Frontal cortex (tissue), 4 donors: ENCODE results near the gene PRDX1. TPM values are rescaled to one million over a fixed set of nuclear protein-coding genes. Genes with fewer than 3 reads are reported as not detected.
"Not testable (repeated sequence)": the region's sequence is repeated elsewhere in the genome, so short reads cannot be mapped to it uniquely, and the experiment has no call there.

Experiments used
- DNase-seq, 2 donors: peaks; one replicate each; pipeline ENCODE4 v3.0.0; 2012; ENCODE audit warnings: low spot score in 2 of 2
- FAIRE-seq: peaks from 2 replicates; lab custom pipeline; 2012; peaks lifted over from hg19 to GRCh38; lab: Jason Lieb, UNC
- total RNA-seq: library from RNA; depleted of rRNA; stranded (reverse); fragments of >200 nt; gene quantifications from one replicate; pipeline ENCODE4 v1.2.3, GENCODE V29; 2014
- donor health status: control.
- donor health status: control.
- donor health status: control.

PRDX1 gene
- total RNA-seq, 1 donor from 2014 or later, result 217 TPM

DNA sequence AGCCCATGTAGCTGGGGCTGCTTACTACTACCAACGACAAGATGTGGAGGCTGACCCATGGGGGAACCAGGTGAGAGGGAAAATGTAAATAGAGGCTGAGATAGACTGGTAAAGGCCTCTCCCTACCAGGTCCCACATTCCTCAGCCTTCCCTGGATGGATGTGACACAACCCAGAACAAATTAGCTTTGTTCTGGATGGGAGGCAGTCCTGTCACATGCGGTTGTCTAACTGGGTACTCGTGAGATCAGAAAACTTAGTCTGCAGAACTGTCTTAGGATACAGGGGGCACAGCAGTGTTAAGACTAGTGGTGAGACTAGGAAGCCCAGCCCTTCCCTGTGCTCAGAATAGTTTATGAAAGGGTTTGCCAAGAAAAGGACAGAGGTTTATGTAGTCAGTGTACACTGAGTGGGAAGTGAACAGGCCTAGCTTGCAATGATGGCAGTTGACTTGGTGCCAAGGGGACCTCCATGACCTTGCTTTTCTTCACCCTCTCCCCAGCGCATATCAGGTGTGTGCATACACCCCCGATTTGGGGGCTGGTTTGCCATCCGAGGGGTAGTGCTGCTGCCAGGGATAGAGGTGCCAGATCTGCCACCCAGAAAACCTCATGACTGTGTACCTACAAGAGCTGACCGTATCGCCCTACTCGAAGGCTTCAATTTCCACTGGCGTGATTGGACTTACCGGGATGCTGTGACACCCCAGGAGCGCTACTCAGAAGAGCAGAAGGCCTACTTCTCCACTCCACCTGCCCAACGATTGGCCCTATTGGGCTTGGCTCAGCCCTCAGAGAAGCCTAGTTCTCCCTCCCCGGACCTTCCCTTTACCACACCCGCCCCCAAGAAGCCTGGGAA, 13.2 kb downstream of the PRDX1 start:
- FAIRE-seq, result no peak
- no peak for DNase-seq

DNA sequence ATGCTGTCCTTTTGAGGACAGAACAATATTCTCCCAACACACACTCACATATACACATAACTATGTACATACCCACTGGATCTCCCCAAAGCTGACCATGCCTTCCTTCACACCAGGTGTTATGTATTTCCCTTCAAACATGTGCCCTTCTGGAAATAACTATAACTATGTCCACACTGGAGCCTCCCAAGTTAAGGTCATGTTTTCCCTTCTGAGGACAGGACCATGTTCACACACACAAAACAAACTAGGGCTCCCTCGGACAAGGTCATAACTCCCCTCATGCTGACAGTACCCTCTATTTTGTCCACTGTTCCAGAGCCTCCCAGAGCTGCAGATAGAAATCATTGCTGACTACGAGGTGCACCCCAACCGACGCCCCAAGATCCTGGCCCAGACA, 13.8 kb downstream of the PRDX1 start:
- FAIRE-seq, result no peak

GRCh38 chr1:45507195-45507594, 14.5 kb downstream of the PRDX1 start:
- DNase-seq (no peak), FAIRE-seq (no peak)

More for the DNA sequence above, 13.8 kb downstream of the PRDX1 start:
- DNase-seq, result no peak

DNA sequence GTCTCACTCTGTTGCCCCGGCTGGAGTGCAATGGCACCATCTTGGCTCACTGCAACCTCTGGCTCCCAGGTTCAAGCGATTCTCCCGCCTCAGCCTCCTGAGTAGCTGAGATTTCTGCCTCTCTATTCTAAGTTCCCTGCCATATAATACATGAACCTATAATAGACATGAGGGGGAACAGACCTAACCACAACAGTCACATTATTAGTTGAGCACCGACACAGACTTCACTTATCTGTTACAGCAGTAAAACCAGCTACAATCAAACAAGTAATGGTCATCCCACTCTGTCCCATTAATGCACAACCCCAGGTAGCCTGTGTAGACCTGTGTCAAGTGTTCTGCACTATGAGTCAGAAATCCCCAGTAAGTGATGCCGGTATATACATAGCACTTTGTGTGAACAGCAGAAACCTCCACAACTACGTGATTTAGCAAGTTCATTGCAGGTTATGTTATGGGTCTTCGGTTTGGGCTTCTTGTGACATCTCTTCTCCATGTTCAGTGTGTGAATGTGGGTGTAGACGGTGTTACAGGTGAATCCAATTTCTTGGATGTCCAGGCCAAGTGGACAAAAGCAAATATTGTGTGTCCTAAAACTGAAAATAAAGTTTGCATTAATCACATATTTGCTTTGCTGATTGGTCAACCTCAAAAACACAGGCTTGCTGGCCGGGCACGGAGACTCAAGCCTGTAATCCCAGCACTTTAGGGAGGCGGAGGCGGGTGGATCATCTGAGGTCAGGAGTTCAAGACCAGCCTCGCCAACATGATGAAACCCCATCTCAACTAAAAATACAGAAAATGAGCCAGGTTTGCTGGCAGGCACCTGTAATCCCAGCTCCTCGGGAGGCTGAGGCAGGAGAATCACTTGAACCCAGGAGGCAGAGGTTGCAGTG, 18.0 kb downstream of the PRDX1 start:
- no peak for FAIRE-seq
- no peak for DNase-seq

DNA sequence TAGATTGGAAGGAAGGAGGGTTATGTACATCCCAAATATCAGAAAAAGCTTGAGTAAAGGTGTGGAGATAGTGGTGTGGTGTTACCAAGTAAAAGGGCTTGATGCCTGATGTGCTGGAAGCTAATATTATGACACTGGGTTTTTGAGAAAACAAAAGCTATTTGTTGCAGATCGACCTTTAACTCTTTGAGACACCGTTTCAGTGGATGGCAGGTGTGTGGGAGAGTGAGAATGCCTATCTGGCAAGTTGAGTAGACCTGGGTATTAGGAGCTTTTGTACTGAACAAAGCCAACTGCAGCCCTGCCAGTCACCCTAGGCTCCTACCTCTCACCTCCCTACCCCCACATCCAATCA, 20.2 kb downstream of the PRDX1 start:
- DNase-seq (no peak), FAIRE-seq (no peak)

GRCh38 chr1:45499415-45499769, 22.3 kb downstream of the PRDX1 start:
- FAIRE-seq (no peak), DNase-seq (no peak)

DNA sequence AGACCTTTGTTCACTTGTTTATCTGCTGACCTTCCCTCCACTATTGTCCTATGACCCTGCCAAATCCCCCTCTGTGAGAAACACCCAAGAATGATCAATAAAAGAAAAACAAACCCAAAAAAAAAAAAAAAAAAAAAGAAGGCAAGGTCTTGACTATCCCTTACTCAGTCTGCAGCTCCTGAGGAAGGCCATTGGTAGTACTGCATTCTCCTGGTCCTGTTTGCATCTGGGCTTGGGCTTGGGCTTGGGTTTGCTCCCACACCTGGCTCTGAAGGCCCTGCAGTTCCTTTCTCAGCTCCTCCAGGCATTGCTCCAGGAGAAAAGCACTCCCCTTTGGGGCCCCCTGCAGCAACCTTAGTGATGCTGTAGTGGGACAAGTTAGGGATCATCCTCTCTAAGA, 23.4 kb downstream of the PRDX1 start:
- DNase-seq, result no peak
- FAIRE-seq, result no peak

DNA sequence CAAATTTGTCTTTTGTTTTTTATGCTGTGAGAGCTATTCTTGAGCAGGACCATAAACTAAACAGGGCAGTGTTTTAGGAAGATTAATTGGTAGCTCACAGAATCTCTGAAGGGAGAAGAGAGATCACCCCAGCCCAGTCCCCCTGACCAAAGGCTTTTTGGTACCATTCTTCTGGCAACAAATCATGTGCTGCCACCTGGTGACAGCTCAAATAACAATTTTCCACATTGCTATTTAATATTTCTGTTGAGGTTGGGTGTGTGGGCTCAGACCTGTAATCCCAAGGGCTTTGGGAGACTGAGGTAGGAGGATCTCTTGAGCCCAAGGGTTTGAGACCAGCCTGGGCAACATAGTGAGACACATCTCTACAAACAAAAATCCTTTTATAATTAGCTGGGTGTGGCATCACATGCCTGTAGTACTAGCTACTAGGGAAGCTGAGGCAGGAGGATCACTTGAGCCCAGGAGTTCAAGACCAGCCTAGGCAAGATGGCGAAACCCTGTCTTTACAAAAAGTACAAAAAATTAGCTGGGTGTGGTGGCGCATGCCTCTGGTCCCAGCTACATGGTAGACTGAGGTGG, 28.5 kb downstream of the PRDX1 start:
- DNase-seq, result peak; percentile 53 to 63
- no peak for FAIRE-seq

- FAIRE-seq (no peak), DNase-seq (no peak)
Measured at GRCh38 chr1:45492691-45493090, 29.0 kb downstream of the PRDX1 start.

GRCh38 chr1:45491487-45492260, 30.0 kb downstream of the PRDX1 start:
- no peak for FAIRE-seq
- no peak for DNase-seq

GRCh38 chr1:45490626-45491486, 30.8 kb downstream of the PRDX1 start, which contains the start of gene TESK2:
Gene TESK2, minus strand, starts transcription at chr1:45491163. Its CDS starts 33,378 bp downstream, at chr1:45457785.
- peak; percentile 99 for FAIRE-seq
- DNase-seq, result peak; percentile 94 to 96

DNA sequence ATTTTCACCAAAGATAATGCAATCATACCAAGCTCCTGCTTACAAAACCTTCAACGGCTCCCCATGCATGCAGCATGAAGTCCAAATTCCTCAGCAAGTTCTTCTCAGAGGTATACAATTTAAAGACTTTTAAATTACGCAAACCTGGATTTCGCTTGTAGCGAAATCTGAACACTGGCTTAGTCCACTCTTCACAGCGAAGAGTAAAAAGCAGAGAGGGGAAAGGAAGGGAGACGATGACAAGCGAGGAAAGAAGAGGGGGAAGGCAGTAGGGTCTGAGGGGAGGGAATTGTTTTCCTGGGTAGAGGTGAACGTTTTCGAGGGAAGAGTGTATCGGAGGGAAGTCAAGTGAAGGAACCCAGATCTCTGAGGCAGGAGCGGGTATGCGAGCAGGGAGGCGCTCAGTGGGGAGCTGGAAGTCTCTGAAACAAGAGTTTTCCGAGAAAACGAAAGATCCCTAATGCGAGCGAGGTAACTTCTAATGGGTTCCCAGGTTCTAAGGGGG, 31.5 kb downstream of the PRDX1 start:
- DNase-seq, result no peak
- no peak for FAIRE-seq

DNA sequence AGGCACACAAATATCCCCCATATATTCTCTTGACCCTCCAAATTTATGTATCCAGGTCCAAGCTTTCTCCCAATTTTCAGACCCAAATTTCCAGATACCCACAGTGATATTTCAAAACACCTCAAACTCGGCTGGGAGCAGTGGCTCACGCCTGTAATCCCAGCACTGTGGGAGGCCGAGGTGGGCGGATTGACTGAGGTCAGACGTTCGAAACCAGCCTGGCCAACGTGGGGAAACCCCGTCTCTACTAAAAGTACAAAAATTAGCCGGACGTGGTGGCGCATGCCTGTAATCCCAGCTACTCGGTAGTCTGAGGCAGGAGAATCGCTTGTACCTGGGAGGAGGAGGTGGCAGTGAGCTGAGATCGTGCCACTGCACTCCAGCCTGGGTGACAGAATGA, 32.3 kb downstream of the PRDX1 start:
- DNase-seq, FAIRE-seq: not testable (repeated sequence)

DNA sequence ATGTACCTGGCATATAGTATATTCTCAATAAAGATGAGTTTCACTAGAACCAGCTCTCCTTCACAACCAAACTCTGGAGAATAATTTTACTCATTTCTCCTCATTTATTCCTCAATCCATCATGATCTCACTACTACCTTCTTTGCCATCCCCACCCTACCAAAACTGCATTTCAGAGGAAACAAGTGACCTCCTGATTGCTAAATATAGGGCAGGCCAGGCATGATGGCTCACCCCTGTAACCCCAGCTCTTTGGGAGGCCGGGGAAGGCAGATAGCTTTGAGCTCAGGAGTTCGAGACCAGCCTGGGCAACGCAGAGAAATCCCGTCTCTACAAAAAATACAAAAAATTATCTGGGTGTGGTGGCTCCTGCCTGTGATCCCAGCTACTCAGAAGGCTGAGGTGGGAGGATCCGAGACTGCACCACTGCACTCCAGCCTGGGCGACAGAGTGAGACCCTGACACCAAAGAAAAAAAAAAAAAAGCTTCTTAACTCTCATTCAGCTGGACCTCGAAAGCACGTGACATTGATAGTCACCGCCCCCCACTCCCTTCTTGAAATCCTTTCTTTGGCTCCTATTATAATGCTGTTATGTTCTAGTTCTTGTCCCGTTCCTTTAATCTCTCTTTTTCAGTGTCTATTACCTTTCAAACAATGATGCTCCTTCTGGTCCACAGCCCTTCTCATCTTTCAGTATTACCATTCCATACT, 32.9 kb downstream of the PRDX1 start:
- DNase-seq, result no peak
- no peak for FAIRE-seq

DNA sequence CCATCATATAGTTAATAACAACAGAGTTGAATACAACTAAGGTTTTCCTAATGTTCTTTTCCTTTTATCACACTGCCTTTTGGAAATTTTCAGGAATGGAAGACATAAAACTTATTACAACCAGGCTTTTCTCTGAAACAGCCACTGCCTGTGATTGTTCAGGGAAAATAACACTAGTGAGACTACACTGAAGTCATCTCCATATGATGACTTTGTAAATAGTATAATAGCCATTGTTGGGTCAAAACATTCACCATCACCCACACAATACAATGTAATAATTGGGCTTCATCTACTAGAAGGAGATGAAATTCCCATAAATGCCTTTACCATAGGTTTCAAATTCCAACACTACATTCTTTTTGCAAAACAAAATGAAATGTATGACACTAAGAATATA, 35.7 kb downstream of the PRDX1 start:
- FAIRE-seq (peak; percentile 3), DNase-seq (peak in 1 of 2 donors; percentile 38)

- no peak for DNase-seq
- no peak for FAIRE-seq
Measured at GRCh38 chr1:45479039-45479748, 42.5 kb downstream of the PRDX1 start.

DNA sequence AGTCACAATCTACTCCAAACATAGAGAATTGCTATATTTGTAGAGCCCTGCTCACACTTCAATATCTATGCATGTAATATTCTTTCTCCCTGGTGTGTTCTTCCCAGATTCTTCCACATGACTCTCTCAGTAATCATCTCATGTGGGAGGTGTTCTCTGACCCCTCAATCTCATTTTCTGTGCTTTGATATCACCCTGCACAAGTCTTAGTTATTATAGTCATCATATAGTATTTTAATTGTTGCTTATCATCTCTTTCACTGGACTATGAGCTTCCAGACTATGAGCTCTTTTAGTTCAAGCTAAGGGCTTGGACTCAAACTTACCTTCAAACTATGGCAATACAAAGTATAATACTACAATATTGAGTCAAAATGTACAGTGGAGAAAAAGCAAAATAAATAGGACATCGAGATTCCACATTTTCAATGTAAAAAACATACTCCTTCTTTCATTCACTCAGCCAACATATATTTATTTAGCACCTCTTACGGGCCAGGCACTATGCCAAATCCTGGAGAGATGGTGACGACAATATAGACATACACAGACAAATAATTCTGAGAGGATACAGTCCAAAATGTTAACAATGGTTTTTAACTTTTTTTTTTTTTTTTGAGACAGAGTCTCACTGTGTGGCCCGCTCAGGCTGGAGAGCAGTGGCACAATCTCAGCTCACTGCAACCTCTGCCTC, 43.4 kb downstream of the PRDX1 start:
- FAIRE-seq (no peak), DNase-seq (no peak)
